HS-27A (cell line): ENCODE data around the gene ADAM11.

Experiments
- DNase-seq: peaks from one replicate; pipeline ENCODE4 v3.0.0-alpha.2; 2012; ENCODE audit warnings: low read depth, missing footprints

The ADAM11 gene

GRCh38 chr17:44775838-44776621, 17.2 kb downstream of the ADAM11 start:
- no peak for DNase-seq

- DNase-seq: no peak
Observed at GRCh38 chr17:44776628-44777393, 18.0 kb downstream of the ADAM11 start.

GRCh38 chr17:44777394-44778348, 18.9 kb downstream of the ADAM11 start:
- DNase-seq: no peak

- DNase-seq: no peak
Observed at GRCh38 chr17:44778656-44779210, 19.9 kb downstream of the ADAM11 start.

- DNase-seq: no peak
Observed at GRCh38 chr17:44779211-44780025, 20.6 kb downstream of the ADAM11 start.

- no peak for DNase-seq
Observed at GRCh38 chr17:44780161-44780560, 21.4 kb downstream of the ADAM11 start.

- DNase-seq: no peak
Observed at GRCh38 chr17:44780845-44781480, 22.2 kb downstream of the ADAM11 start.

GRCh38 chr17:44781551-44782325, 22.9 kb downstream of the ADAM11 start:
- no peak for DNase-seq

GRCh38 chr17:44782326-44782850, 23.6 kb downstream of the ADAM11 start:
- DNase-seq: no peak

GRCh38 chr17:44785921-44786320, 27.1 kb downstream of the ADAM11 start:
- no peak for DNase-seq

- DNase-seq: no peak
Observed at GRCh38 chr17:44786551-44787081, 27.8 kb downstream of the ADAM11 start.

- DNase-seq: no peak
Observed at GRCh38 chr17:44787271-44787940, 28.6 kb downstream of the ADAM11 start.

GRCh38 chr17:44788139-44788538, 29.4 kb downstream of the ADAM11 start:
- no peak for DNase-seq

GRCh38 chr17:44792276-44792675, 33.5 kb downstream of the ADAM11 start:
- no peak for DNase-seq

GRCh38 chr17:44793885-44794842, 35.4 kb downstream of the ADAM11 start:
- DNase-seq: no peak

GRCh38 chr17:44794851-44795413, 36.1 kb downstream of the ADAM11 start:
- no peak for DNase-seq

GRCh38 chr17:44795421-44795820, 36.6 kb downstream of the ADAM11 start:
- no peak for DNase-seq
